ENCODE measurements around the gene MED22. TPM values are rescaled to one million over a fixed set of nuclear protein-coding genes. Genes with fewer than 3 reads are reported as not detected.
"Not testable (repeated sequence)": the region's sequence is repeated elsewhere in the genome, so short reads cannot be mapped to it uniquely, and the experiment has no call there.

MED22 gene
- total and polyA plus RNA-seq, 2 donors from 2014 or later: 24.6 to 32.7 TPM

GRCh38 chr9:133379153-133380086 lies 31.5 kb upstream of the MED22 start:
- DNase-seq (no peak), FAIRE-seq (no peak)
- H3K27me3 ChIP-seq (ENCODE audit: control insufficient read depth, insufficient read depth, low read length): no peaks in the 10 kb centered on the region
- no peak overlapping the region for H3K27ac ChIP-seq (ENCODE audit: low read depth in 2 of 2, low read length in 2 of 2)
- TF ChIP-seq CTCF (IDR thresholded peaks at IDR 0.05; ENCODE audit: borderline replicate concordance, extremely low read depth, insufficient read depth): no peak
- H3K36me3 ChIP-seq (ENCODE audit: control insufficient read depth in 2 of 3, insufficient read depth in 3 of 3, low read length in 3 of 3): peaks cover 0 to 3% (median 0%) of the 10 kb centered on the region in 3 donors
- no peaks in the 10 kb centered on the region for H3K4me1 ChIP-seq (ENCODE audit: control insufficient read depth in 2 of 3, insufficient read depth in 2 of 3, low read depth in 1 of 3, low read length in 3 of 3)
- intact Hi-C loops (cut with DNase I): no loop called here
- peaks cover 0 to 4% (median 3%) of the 10 kb centered on the region in 3 donors for H3K9me3 ChIP-seq (ENCODE audit: control insufficient read depth in 2 of 3, insufficient read depth in 1 of 3, low read length in 3 of 3)
- H3K9ac ChIP-seq (ENCODE audit: low read length in 3 of 3): no peak overlapping the region
- H3K4me3 ChIP-seq (ENCODE audit: low read length in 3 of 3): no peak overlapping the region

- DNase-seq (no peak), FAIRE-seq (no peak)
- Histone ChIP-seq H3K4me1 (ENCODE audit: control insufficient read depth in 2 of 3, insufficient read depth in 2 of 3, low read depth in 1 of 3, low read length in 3 of 3) (no peaks in the 10 kb centered on the region), H3K27me3 (ENCODE audit: control insufficient read depth, insufficient read depth, low read length) (no peaks in the 10 kb centered on the region), H3K9me3 (ENCODE audit: control insufficient read depth in 2 of 3, insufficient read depth in 1 of 3, low read length in 3 of 3) (peaks cover 0 to 4% (median 3%) of the 10 kb centered on the region in 3 donors), H3K27ac (ENCODE audit: low read depth in 2 of 2, low read length in 2 of 2) (no peak overlapping the region), H3K9ac (ENCODE audit: low read length in 3 of 3) (no peak overlapping the region), H3K4me3 (ENCODE audit: low read length in 3 of 3) (no peak overlapping the region), H3K36me3 (ENCODE audit: control insufficient read depth in 2 of 3, insufficient read depth in 3 of 3, low read length in 3 of 3) (peaks cover 0 to 3% (median 0%) of the 10 kb centered on the region in 3 donors)
- no peak for TF ChIP-seq CTCF (IDR thresholded peaks at IDR 0.05; ENCODE audit: borderline replicate concordance, extremely low read depth, insufficient read depth)
- intact Hi-C loops (cut with DNase I): no loop called here
Measured at GRCh38 chr9:133378408-133378962, 30.6 kb upstream of the MED22 start.

GRCh38 chr9:133377721-133378216 lies 29.8 kb upstream of the MED22 start:
- TF ChIP-seq CTCF (IDR thresholded peaks at IDR 0.05; ENCODE audit: borderline replicate concordance, extremely low read depth, insufficient read depth): no peak
- Histone ChIP-seq H3K4me3 (ENCODE audit: low read length in 3 of 3) (no peak overlapping the region), H3K27me3 (ENCODE audit: control insufficient read depth, insufficient read depth, low read length) (no peaks in the 10 kb centered on the region), H3K4me1 (ENCODE audit: control insufficient read depth in 2 of 3, insufficient read depth in 2 of 3, low read depth in 1 of 3, low read length in 3 of 3) (peaks cover 0 to 6% (median 0%) of the 10 kb centered on the region in 3 donors), H3K9ac (ENCODE audit: low read length in 3 of 3) (no peak overlapping the region), H3K9me3 (ENCODE audit: control insufficient read depth in 2 of 3, insufficient read depth in 1 of 3, low read length in 3 of 3) (peaks cover 0 to 3% (median 0%) of the 10 kb centered on the region in 3 donors), H3K36me3 (ENCODE audit: control insufficient read depth in 2 of 3, insufficient read depth in 3 of 3, low read length in 3 of 3) (peaks cover 0 to 2% (median 0%) of the 10 kb centered on the region in 3 donors), H3K27ac (ENCODE audit: low read depth in 2 of 2, low read length in 2 of 2) (no peak overlapping the region)
- FAIRE-seq: no peak
- intact Hi-C loops (cut with DNase I): no loop called here
- no peak for DNase-seq

- H3K4me1 ChIP-seq (ENCODE audit: control insufficient read depth in 2 of 3, insufficient read depth in 2 of 3, low read depth in 1 of 3, low read length in 3 of 3): peaks cover 0 to 10% (median 4%) of the 10 kb centered on the region in 3 donors
- DNase-seq; intact Hi-C loops (cut with DNase I); H3K27ac ChIP-seq (ENCODE audit: low read depth in 2 of 2, low read length in 2 of 2); FAIRE-seq; H3K9me3 ChIP-seq (ENCODE audit: control insufficient read depth in 2 of 3, insufficient read depth in 1 of 3, low read length in 3 of 3); H3K9ac ChIP-seq (ENCODE audit: low read length in 3 of 3); H3K4me3 ChIP-seq (ENCODE audit: low read length in 3 of 3); H3K36me3 ChIP-seq (ENCODE audit: control insufficient read depth in 2 of 3, insufficient read depth in 3 of 3, low read length in 3 of 3); H3K27me3 ChIP-seq (ENCODE audit: control insufficient read depth, insufficient read depth, low read length): not testable (repeated sequence)
Measured at GRCh38 chr9:133377280-133377679, 29.3 kb upstream of the MED22 start.

All from kidney (tissue), 14 donors.